ENCODE data around the gene DIP2B. TPM values are rescaled to one million over a fixed set of nuclear protein-coding genes. Genes with fewer than 3 reads are reported as not detected.

Gene DIP2B
- total and polyA plus RNA-seq, 2 of the 13 experiments (the other 11 are each of a cell fraction or from before 2014, with no cell fraction given) = 32.1 to 35.8 TPM

DNA sequence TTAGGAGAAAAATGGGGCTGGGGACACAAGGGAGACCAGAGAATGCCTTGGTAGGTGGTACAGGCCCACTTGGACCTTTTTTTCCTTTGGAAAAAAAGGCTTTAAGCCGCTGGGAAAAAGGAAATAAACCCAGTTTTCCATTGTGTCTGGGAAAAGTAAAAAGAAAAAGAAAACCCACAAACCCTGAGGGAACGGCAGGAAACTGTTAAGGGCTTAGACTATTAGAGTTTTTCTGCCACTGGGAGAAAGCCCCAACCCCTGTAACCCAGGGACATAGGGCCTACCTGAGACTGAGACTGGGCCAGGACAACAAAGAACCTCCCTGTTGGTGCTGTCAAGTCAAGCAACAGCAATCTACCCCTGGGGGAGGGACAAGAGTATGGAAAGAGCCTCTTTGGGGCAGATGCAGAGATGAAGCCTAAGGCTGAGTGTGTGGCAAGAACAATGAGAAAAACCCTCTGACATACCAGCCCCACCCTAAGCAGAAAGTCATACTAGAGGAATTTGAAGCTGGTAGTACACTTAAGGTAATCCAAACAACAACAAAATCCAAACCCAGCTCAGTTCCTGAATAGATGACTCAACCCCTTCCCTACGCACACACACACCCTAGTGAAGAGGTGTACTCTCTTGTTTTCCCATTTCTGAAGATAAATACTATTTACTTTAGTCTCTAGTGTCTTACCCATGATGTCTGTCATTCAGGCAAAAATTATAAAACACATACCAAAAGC, 281.9 kb downstream of the DIP2B start (continued):
- TF ChIP-seq, protein P1, sequence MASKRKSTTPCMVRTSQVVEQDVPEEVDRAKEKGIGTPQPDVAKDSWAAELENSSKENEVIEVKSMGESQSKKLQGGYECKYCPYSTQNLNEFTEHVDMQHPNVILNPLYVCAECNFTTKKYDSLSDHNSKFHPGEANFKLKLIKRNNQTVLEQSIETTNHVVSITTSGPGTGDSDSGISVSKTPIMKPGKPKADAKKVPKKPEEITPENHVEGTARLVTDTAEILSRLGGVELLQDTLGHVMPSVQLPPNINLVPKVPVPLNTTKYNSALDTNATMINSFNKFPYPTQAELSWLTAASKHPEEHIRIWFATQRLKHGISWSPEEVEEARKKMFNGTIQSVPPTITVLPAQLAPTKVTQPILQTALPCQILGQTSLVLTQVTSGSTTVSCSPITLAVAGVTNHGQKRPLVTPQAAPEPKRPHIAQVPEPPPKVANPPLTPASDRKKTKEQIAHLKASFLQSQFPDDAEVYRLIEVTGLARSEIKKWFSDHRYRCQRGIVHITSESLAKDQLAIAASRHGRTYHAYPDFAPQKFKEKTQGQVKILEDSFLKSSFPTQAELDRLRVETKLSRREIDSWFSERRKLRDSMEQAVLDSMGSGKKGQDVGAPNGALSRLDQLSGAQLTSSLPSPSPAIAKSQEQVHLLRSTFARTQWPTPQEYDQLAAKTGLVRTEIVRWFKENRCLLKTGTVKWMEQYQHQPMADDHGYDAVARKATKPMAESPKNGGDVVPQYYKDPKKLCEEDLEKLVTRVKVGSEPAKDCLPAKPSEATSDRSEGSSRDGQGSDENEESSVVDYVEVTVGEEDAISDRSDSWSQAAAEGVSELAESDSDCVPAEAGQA (IDR thresholded peaks at IDR 0.05; ENCODE audit: low read depth) = no peak
- TF ChIP-seq, protein P1 (CRISPR knock-in tag; IDR thresholded peaks at IDR 0.05; ENCODE audit: borderline replicate concordance) = no peak
- TF ChIP-seq, protein P2, sequence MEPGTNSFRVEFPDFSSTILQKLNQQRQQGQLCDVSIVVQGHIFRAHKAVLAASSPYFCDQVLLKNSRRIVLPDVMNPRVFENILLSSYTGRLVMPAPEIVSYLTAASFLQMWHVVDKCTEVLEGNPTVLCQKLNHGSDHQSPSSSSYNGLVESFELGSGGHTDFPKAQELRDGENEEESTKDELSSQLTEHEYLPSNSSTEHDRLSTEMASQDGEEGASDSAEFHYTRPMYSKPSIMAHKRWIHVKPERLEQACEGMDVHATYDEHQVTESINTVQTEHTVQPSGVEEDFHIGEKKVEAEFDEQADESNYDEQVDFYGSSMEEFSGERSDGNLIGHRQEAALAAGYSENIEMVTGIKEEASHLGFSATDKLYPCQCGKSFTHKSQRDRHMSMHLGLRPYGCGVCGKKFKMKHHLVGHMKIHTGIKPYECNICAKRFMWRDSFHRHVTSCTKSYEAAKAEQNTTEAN (CRISPR knock-in tag; conservative IDR thresholded peaks at IDR 0.05) = no peak
- TF ChIP-seq ZNF33B (CRISPR knock-in tag; IDR thresholded peaks at IDR 0.05) (no peak), THAP11 (CRISPR knock-in tag; IDR thresholded peaks at IDR 0.05) (no peak), FOXP1 (IDR thresholded peaks at IDR 0.05) (peak; percentile 67), FOXP1 (CRISPR knock-in tag; IDR thresholded peaks at IDR 0.05) (peak; percentile 74), IRX3 (CRISPR knock-in tag; IDR thresholded peaks at IDR 0.05; ENCODE audit: borderline replicate concordance, low read depth) (no peak), HOXA7 (CRISPR knock-in tag; IDR thresholded peaks at IDR 0.05) (no peak), ZSCAN29 (CRISPR knock-in tag; conservative IDR thresholded peaks at IDR 0.05) (no peak), RXRB (CRISPR knock-in tag; IDR thresholded peaks at IDR 0.05; ENCODE audit: borderline replicate concordance) (peak; percentile 59; the same call in 1 of the 2 replicates), ELF1 (CRISPR knock-in tag; IDR thresholded peaks at IDR 0.05) (no peak), SOX13 (IDR thresholded peaks at IDR 0.05) (no peak), SOX13 (CRISPR knock-in tag; conservative IDR thresholded peaks at IDR 0.05 in 1 of 2, IDR thresholded peaks at IDR 0.05 in 1 of 2) (peak in 1 of 2 experiments; percentile 79; a peak in 2 of 4 replicates), FOXC1 (CRISPR knock-in tag; IDR thresholded peaks at IDR 0.05; ENCODE audit: borderline replicate concordance) (no peak)
- TF ChIP-seq, protein P3, sequence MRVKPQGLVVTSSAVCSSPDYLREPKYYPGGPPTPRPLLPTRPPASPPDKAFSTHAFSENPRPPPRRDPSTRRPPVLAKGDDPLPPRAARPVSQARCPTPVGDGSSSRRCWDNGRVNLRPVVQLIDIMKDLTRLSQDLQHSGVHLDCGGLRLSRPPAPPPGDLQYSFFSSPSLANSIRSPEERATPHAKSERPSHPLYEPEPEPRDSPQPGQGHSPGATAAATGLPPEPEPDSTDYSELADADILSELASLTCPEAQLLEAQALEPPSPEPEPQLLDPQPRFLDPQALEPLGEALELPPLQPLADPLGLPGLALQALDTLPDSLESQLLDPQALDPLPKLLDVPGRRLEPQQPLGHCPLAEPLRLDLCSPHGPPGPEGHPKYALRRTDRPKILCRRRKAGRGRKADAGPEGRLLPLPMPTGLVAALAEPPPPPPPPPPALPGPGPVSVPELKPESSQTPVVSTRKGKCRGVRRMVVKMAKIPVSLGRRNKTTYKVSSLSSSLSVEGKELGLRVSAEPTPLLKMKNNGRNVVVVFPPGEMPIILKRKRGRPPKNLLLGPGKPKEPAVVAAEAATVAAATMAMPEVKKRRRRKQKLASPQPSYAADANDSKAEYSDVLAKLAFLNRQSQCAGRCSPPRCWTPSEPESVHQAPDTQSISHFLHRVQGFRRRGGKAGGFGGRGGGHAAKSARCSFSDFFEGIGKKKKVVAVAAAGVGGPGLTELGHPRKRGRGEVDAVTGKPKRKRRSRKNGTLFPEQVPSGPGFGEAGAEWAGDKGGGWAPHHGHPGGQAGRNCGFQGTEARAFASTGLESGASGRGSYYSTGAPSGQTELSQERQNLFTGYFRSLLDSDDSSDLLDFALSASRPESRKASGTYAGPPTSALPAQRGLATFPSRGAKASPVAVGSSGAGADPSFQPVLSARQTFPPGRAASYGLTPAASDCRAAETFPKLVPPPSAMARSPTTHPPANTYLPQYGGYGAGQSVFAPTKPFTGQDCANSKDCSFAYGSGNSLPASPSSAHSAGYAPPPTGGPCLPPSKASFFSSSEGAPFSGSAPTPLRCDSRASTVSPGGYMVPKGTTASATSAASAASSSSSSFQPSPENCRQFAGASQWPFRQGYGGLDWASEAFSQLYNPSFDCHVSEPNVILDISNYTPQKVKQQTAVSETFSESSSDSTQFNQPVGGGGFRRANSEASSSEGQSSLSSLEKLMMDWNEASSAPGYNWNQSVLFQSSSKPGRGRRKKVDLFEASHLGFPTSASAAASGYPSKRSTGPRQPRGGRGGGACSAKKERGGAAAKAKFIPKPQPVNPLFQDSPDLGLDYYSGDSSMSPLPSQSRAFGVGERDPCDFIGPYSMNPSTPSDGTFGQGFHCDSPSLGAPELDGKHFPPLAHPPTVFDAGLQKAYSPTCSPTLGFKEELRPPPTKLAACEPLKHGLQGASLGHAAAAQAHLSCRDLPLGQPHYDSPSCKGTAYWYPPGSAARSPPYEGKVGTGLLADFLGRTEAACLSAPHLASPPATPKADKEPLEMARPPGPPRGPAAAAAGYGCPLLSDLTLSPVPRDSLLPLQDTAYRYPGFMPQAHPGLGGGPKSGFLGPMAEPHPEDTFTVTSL (CRISPR knock-in tag; IDR thresholded peaks at IDR 0.05; ENCODE audit: borderline replicate concordance) = peak; percentile 42; the same call in 1 of the 2 replicates
